ENCODE measurements around the gene TNFAIP6. TPM values are rescaled to one million over a fixed set of nuclear protein-coding genes. Genes with fewer than 3 reads are reported as not detected.
"Not testable (repeated sequence)": the region's sequence is repeated elsewhere in the genome, so short reads cannot be mapped to it uniquely, and the experiment has no call there.

TNFAIP6 gene
- total RNA-seq, 1 donor from 2014 or later, result not detected

DNA sequence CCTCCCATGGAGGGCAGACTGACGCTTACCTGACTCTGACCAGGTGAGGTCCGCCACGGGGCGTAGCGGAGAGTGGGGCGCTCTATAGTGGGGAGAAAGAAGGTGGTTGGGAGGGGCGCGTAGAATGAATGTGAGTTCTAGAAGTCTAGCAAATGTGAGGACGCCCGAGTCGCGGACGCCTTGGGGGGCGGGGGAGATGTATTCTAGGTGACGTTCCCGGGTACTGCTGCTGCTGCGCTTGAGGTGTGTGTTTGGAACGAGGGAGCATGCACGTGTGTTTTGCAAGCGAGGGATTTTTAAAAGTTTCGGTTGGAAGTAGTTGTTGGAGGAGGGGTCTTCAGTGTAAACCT, 53.1 kb downstream of the TNFAIP6 start:
- H3K9me3 Mint-ChIP-seq (ENCODE audit: unreplicated experiment), result no peaks in the 10 kb centered on the region

GRCh38 chr2:151417650-151418049, 60.3 kb downstream of the TNFAIP6 start:
- Mint-ChIP-seq H3K27me3 (ENCODE audit: unreplicated experiment) (no peaks in the 10 kb centered on the region), H3K27ac (ENCODE audit: unreplicated experiment) (no peak overlapping the region), H3K36me3 (ENCODE audit: unreplicated experiment) (no peaks in the 10 kb centered on the region), H3K4me3 (ENCODE audit: unreplicated experiment) (no peak overlapping the region), H3K4me1 (ENCODE audit: low read depth, unreplicated experiment) (no peaks in the 10 kb centered on the region), H3K9me3 (ENCODE audit: unreplicated experiment) (no peaks in the 10 kb centered on the region)
- TF ChIP-seq CTCF (IDR thresholded peaks at IDR 0.05; ENCODE audit: partially characterized antibody, unreplicated experiment), result no peak
- DNase-seq, result no peak

More for the DNA sequence above, 53.1 kb downstream of the TNFAIP6 start:
- peak; percentile 27 for DNase-seq
- Mint-ChIP-seq H3K4me1 (ENCODE audit: low read depth, unreplicated experiment) (peaks cover 4% of the 10 kb centered on the region), H3K27me3 (ENCODE audit: unreplicated experiment) (peaks cover 2% of the 10 kb centered on the region), H3K36me3 (ENCODE audit: unreplicated experiment) (no peaks in the 10 kb centered on the region), H3K4me3 (ENCODE audit: unreplicated experiment) (peak overlapping the region; percentile 98), H3K27ac (ENCODE audit: unreplicated experiment) (peak overlapping the region; percentile 91)
- no peak for TF ChIP-seq CTCF (IDR thresholded peaks at IDR 0.05; ENCODE audit: partially characterized antibody, unreplicated experiment)

- H3K4me1 Mint-ChIP-seq (ENCODE audit: low read depth, unreplicated experiment); H3K27ac Mint-ChIP-seq (ENCODE audit: unreplicated experiment); H3K36me3 Mint-ChIP-seq (ENCODE audit: unreplicated experiment); H3K4me3 Mint-ChIP-seq (ENCODE audit: unreplicated experiment); DNase-seq; H3K27me3 Mint-ChIP-seq (ENCODE audit: unreplicated experiment); H3K9me3 Mint-ChIP-seq (ENCODE audit: unreplicated experiment): not testable (repeated sequence)
Measured at GRCh38 chr2:151421681-151422080, 64.3 kb downstream of the TNFAIP6 start.

DNA sequence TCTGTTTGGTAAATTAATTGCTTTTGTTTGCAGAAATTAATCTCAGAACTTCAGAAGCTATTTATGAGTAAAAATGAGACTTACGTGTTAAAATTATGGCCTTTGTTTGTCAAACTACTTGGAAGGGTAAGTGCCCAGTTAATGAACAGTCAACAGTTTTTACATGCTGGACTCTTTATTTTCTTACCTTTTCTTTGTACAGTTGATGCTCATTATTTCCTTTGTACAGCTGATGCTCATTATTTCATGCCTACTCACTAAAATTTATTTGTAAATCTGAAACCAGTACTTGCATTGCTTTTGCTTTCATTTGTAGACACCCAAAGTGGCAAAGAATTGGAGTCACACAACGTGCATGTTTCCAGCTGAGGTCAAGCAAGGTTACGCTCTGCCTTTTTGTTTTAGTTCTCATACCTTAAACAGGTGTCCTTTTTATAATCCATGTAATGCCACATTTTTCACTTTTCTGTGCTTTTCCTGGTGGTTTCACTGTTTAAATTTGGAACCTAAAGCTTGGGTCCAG, 65.6 kb downstream of the TNFAIP6 start:
- no peak for TF ChIP-seq CTCF (IDR thresholded peaks at IDR 0.05; ENCODE audit: partially characterized antibody, unreplicated experiment)
- no peaks in the 10 kb centered on the region for H3K36me3 Mint-ChIP-seq (ENCODE audit: unreplicated experiment)
- H3K9me3 Mint-ChIP-seq (ENCODE audit: unreplicated experiment), result no peaks in the 10 kb centered on the region
- H3K27ac Mint-ChIP-seq (ENCODE audit: unreplicated experiment), result no peak overlapping the region
- H3K4me3 Mint-ChIP-seq (ENCODE audit: unreplicated experiment), result no peak overlapping the region
- H3K4me1 Mint-ChIP-seq (ENCODE audit: low read depth, unreplicated experiment), result no peaks in the 10 kb centered on the region
- H3K27me3 Mint-ChIP-seq (ENCODE audit: unreplicated experiment), result no peaks in the 10 kb centered on the region
- DNase-seq, result no peak

GRCh38 chr2:151423760-151424159, 66.4 kb downstream of the TNFAIP6 start:
- no peaks in the 10 kb centered on the region for H3K27me3 Mint-ChIP-seq (ENCODE audit: unreplicated experiment)
- no peak for TF ChIP-seq CTCF (IDR thresholded peaks at IDR 0.05; ENCODE audit: partially characterized antibody, unreplicated experiment)
- no peak for DNase-seq
- no peak overlapping the region for H3K4me3 Mint-ChIP-seq (ENCODE audit: unreplicated experiment)
- H3K9me3 Mint-ChIP-seq (ENCODE audit: unreplicated experiment), result no peaks in the 10 kb centered on the region
- H3K4me1 Mint-ChIP-seq (ENCODE audit: low read depth, unreplicated experiment), result no peaks in the 10 kb centered on the region
- H3K27ac Mint-ChIP-seq (ENCODE audit: unreplicated experiment), result no peak overlapping the region
- no peaks in the 10 kb centered on the region for H3K36me3 Mint-ChIP-seq (ENCODE audit: unreplicated experiment)

Small RNAs within 50 kb of the gene (microRNA-seq; reads per million reads assigned to microRNA genes)
- not detected for gene MIR4773-1 (ENCODE audit: unreplicated experiment)
- gene MIR4773-2 (ENCODE audit: unreplicated experiment), result not detected

Other genes starting within 250 kb of the TNFAIP6 start
- 1.1 TPM for gene RBM43, start 95.7 kb upstream of the TNFAIP6 start, total RNA-seq (ENCODE audit: unreplicated experiment)
- 0.34 TPM for gene NMI, start 67.9 kb upstream of the TNFAIP6 start, total RNA-seq (ENCODE audit: unreplicated experiment)
- gene RIF1, start 52.3 kb downstream of the TNFAIP6 start, total RNA-seq (ENCODE audit: unreplicated experiment), result 31.6 TPM